ENCODE results near the gene ZNF185. TPM values are rescaled to one million over a fixed set of nuclear protein-coding genes. Genes with fewer than 3 reads are reported as not detected.

ZNF185 gene
- total RNA-seq, 1 donor from 2014 or later = 2.6 TPM

GRCh38 chrX:152945021-152945979 is 47.4 kb downstream of the ZNF185 start:
- Mint-ChIP-seq H3K4me1 (peaks cover 4% of the 10 kb centered on the region), H3K36me3 (ENCODE audit: low read depth) (no peaks in the 10 kb centered on the region), H3K27me3 (ENCODE audit: low read depth) (no peaks in the 10 kb centered on the region), H3K4me3 (no peak overlapping the region), H3K9me3 (no peaks in the 10 kb centered on the region), H3K27ac (ENCODE audit: unreplicated experiment) (no peak overlapping the region)
- DNase-seq (ENCODE audit: low read depth, low spot score) = no peak
- TF ChIP-seq, protein P1, sequence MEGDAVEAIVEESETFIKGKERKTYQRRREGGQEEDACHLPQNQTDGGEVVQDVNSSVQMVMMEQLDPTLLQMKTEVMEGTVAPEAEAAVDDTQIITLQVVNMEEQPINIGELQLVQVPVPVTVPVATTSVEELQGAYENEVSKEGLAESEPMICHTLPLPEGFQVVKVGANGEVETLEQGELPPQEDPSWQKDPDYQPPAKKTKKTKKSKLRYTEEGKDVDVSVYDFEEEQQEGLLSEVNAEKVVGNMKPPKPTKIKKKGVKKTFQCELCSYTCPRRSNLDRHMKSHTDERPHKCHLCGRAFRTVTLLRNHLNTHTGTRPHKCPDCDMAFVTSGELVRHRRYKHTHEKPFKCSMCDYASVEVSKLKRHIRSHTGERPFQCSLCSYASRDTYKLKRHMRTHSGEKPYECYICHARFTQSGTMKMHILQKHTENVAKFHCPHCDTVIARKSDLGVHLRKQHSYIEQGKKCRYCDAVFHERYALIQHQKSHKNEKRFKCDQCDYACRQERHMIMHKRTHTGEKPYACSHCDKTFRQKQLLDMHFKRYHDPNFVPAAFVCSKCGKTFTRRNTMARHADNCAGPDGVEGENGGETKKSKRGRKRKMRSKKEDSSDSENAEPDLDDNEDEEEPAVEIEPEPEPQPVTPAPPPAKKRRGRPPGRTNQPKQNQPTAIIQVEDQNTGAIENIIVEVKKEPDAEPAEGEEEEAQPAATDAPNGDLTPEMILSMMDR (conservative IDR thresholded peaks at IDR 0.05) = no peak

GRCh38 chrX:152946681-152947080 is 48.8 kb downstream of the ZNF185 start:
- H3K9me3 Mint-ChIP-seq = no peaks in the 10 kb centered on the region
- no peaks in the 10 kb centered on the region for H3K4me1 Mint-ChIP-seq
- no peak overlapping the region for H3K27ac Mint-ChIP-seq (ENCODE audit: unreplicated experiment)
- H3K27me3 Mint-ChIP-seq (ENCODE audit: low read depth) = no peaks in the 10 kb centered on the region
- DNase-seq (ENCODE audit: low read depth, low spot score) = no peak
- no peak overlapping the region for H3K4me3 Mint-ChIP-seq
- no peaks in the 10 kb centered on the region for H3K36me3 Mint-ChIP-seq (ENCODE audit: low read depth)
- TF ChIP-seq, protein P1 (conservative IDR thresholded peaks at IDR 0.05) = no peak

Other genes starting within 250 kb of the ZNF185 start
- gene MAGEA3, start 199.3 kb upstream of the ZNF185 start, total RNA-seq = not detected in 2 replicates
- not detected in 2 replicates for gene CSAG2, start 188.8 kb upstream of the ZNF185 start, total RNA-seq
- not detected in 2 replicates for gene MAGEA2B, start 183.4 kb upstream of the ZNF185 start, total RNA-seq
- gene CSAG1, start 164.3 kb upstream of the ZNF185 start, total RNA-seq = not detected in 2 replicates
- not detected in 2 replicates for gene MAGEA12, start 164.3 kb upstream of the ZNF185 start, total RNA-seq
- not detected in 2 replicates for gene MAGEA2, start 144.2 kb upstream of the ZNF185 start, total RNA-seq
- gene CSAG3, start 138.8 kb upstream of the ZNF185 start, total RNA-seq = not detected in 2 replicates
- gene MAGEA6, start 128.4 kb upstream of the ZNF185 start, total RNA-seq = not detected in 2 replicates
- gene CETN2, start 67.3 kb upstream of the ZNF185 start, total RNA-seq = 60.4 and 61.6 TPM in 2 replicates
- 49.6 and 49.8 TPM in 2 replicates for gene NSDHL, start 67.0 kb upstream of the ZNF185 start, total RNA-seq
- gene PNMA5, start 96.0 kb downstream of the ZNF185 start, total RNA-seq = not detected in 2 replicates
- gene PNMA3, start 158.4 kb downstream of the ZNF185 start, total RNA-seq = 9.8 and 10.0 TPM in 2 replicates
- gene PNMA6A, start 174.4 kb downstream of the ZNF185 start, total RNA-seq = 9.7 and 10.4 TPM in 2 replicates